ENCODE measurements around the gene ZNF827. TPM values are rescaled to one million over a fixed set of nuclear protein-coding genes. Genes with fewer than 3 reads are reported as not detected.

Gene ZNF827
- total RNA-seq, 1 donor from 2014 or later, result 21.2 TPM

GRCh38 chr4:145888393-145888792, 50.2 kb downstream of the ZNF827 start:
- DNase-seq (ENCODE audit: low read depth, low spot score), result no peak
- peak; percentile 29 for TF ChIP-seq CTCF (conservative IDR thresholded peaks at IDR 0.05)
- no peaks in the 10 kb centered on the region for H3K9me3 Mint-ChIP-seq
- H3K27me3 Mint-ChIP-seq (ENCODE audit: low read depth), result no peaks in the 10 kb centered on the region
- peaks cover 14% of the 10 kb centered on the region for H3K36me3 Mint-ChIP-seq (ENCODE audit: low read depth)
- H3K27ac Mint-ChIP-seq (ENCODE audit: unreplicated experiment), result peak overlapping the region; percentile 87
- no peak overlapping the region for H3K4me3 Mint-ChIP-seq
- H3K4me1 Mint-ChIP-seq, result peaks cover 54% of the 10 kb centered on the region

GRCh38 chr4:145887241-145887991, 51.2 kb downstream of the ZNF827 start:
- Mint-ChIP-seq H3K4me1 (peaks cover 54% of the 10 kb centered on the region), H3K9me3 (no peaks in the 10 kb centered on the region), H3K27ac (ENCODE audit: unreplicated experiment) (peak overlapping the region; percentile 23), H3K4me3 (no peak overlapping the region), H3K27me3 (ENCODE audit: low read depth) (no peaks in the 10 kb centered on the region), H3K36me3 (ENCODE audit: low read depth) (peaks cover 14% of the 10 kb centered on the region)
- TF ChIP-seq CTCF (conservative IDR thresholded peaks at IDR 0.05), result no peak
- DNase-seq (ENCODE audit: low read depth, low spot score), result no peak

- no peak overlapping the region for H3K4me3 Mint-ChIP-seq
- no peak for TF ChIP-seq CTCF (conservative IDR thresholded peaks at IDR 0.05)
Measured at GRCh38 chr4:145886871-145887240, 51.8 kb downstream of the ZNF827 start.

GRCh38 chr4:145885666-145886065, 53.0 kb downstream of the ZNF827 start:
- Mint-ChIP-seq H3K4me3 (no peak overlapping the region), H3K36me3 (ENCODE audit: low read depth) (peaks cover 14% of the 10 kb centered on the region), H3K4me1 (peaks cover 43% of the 10 kb centered on the region), H3K27ac (ENCODE audit: unreplicated experiment) (no peak overlapping the region), H3K27me3 (ENCODE audit: low read depth) (no peaks in the 10 kb centered on the region), H3K9me3 (no peaks in the 10 kb centered on the region)
- DNase-seq (ENCODE audit: low read depth, low spot score), result no peak
- no peak for TF ChIP-seq CTCF (conservative IDR thresholded peaks at IDR 0.05)

More at GRCh38 chr4:145886871-145887240, 51.8 kb downstream of the ZNF827 start:
- Mint-ChIP-seq H3K36me3 (ENCODE audit: low read depth) (peaks cover 14% of the 10 kb centered on the region), H3K4me1 (peaks cover 52% of the 10 kb centered on the region), H3K9me3 (no peaks in the 10 kb centered on the region), H3K27ac (ENCODE audit: unreplicated experiment) (no peak overlapping the region), H3K27me3 (ENCODE audit: low read depth) (no peaks in the 10 kb centered on the region)
- DNase-seq (ENCODE audit: low read depth, low spot score), result no peak

GRCh38 chr4:145884775-145885174, 53.8 kb downstream of the ZNF827 start:
- Mint-ChIP-seq H3K4me1 (peaks cover 34% of the 10 kb centered on the region), H3K9me3 (no peaks in the 10 kb centered on the region), H3K27ac (ENCODE audit: unreplicated experiment) (no peak overlapping the region), H3K27me3 (ENCODE audit: low read depth) (no peaks in the 10 kb centered on the region), H3K36me3 (ENCODE audit: low read depth) (peaks cover 9% of the 10 kb centered on the region), H3K4me3 (no peak overlapping the region)
- no peak for TF ChIP-seq CTCF (conservative IDR thresholded peaks at IDR 0.05)
- DNase-seq (ENCODE audit: low read depth, low spot score), result no peak
